HCT116 (cell line): ENCODE results near the gene CDK5R1. TPM values are rescaled to one million over a fixed set of nuclear protein-coding genes. Genes with fewer than 3 reads are reported as not detected.

Source experiments
- ATAC-seq: fragments of 200-7000 bp; cut with Tn5 transposase; 2 replicates; pipeline ENCODE4 v1.9.1; 2020; ENCODE audit warnings: mild to moderate bottlenecking, moderate library complexity
- BruUV-seq: library from RNA; stranded (reverse); fragments of 400-500 nt; replicated peaks from 2 replicates; lab custom pipeline; 2021; lab: Mats Ljungman, UMichigan
- CTCF ChIA-PET: fragments of 300-600 bp; sonication (Branson Sonifier 250); formaldehyde crosslinking; loops from one replicate; lab custom pipeline; 2021; ENCODE audit warnings: antibody characterized with exemption; lab: Charles Lee
- POLR2A ChIA-PET: fragments of 300-600, 350-600 bp; sonication (Branson Sonifier 250); formaldehyde crosslinking; loops from one replicate; lab custom pipeline; 2021; ENCODE audit warnings: antibody characterized with exemption; lab: Charles Lee
- RAD21 ChIA-PET, 2 experiments: fragments of 300-600 bp; sonication (Branson Sonifier 250); formaldehyde crosslinking; loops; one replicate each; lab custom pipeline; 2023; ENCODE audit warnings: low total read pairs in 2 of 2; ENCODE audit not compliant: uncharacterized antibody in 2 of 2, unreplicated experiment in 2 of 2, low non-redundant PET in 1 of 2; lab: Charles Lee
- DNase-seq: peaks from one replicate; pipeline ENCODE4 v3.0.0-alpha.2; 2010; ENCODE audit warnings: low read depth, low spot score
- H2AFZ ChIP-seq: fragments of 200-600 bp; shearing (Covaris generic), sonication (generic); 2 replicates; pipeline ENCODE4 v1.6.1; 2017; ENCODE audit warnings: low read depth, mixed run types, mixed read lengths, antibody characterized with exemption, low read length; ENCODE audit not compliant: poor library complexity, severe bottlenecking
- H3K27ac ChIP-seq: 2 replicates; pipeline ENCODE4 v1.5.1; 2012; ENCODE audit warnings: low read depth, low read length
- H3K27me3 ChIP-seq: fragments of 200-600 bp; sonication (generic); 2 replicates; pipeline ENCODE4 v1.6.1; 2016; ENCODE audit warnings: mixed run types, low read length, mixed read lengths; ENCODE audit not compliant: insufficient read depth
- H3K36me3 ChIP-seq, 2 experiments: fragments of 200-500 bp in 1 of 2; fragments of 200-600 bp in 1 of 2; sonication (Bioruptor generic) in 1 of 2; sonication (generic) in 1 of 2; 2 replicates each; pipeline versions ENCODE4 v1.5.1 to v1.6.1; 2014 to 2016; ENCODE audit warnings: low read length in 2 of 2, inconsistent platforms in 1 of 2, mixed read lengths in 1 of 2, mixed run types in 1 of 2; ENCODE audit not compliant: insufficient read depth in 2 of 2, control insufficient read depth in 1 of 2
- H3K4me1 ChIP-seq, 2 experiments: fragments of 200-600 bp in 1 of 2; sonication (generic) in 1 of 2; 2 replicates each; pipeline versions ENCODE4 v1.5.1 to v1.6.1; 2012 to 2017; ENCODE audit warnings: low read length in 2 of 2, inconsistent platforms in 1 of 2, mild to moderate bottlenecking in 1 of 2, mixed read lengths in 1 of 2, mixed run types in 1 of 2, moderate library complexity in 1 of 2; ENCODE audit not compliant: insufficient read depth in 2 of 2, control insufficient read depth in 1 of 2
- H3K4me2 ChIP-seq: fragments of 200-600 bp; sonication (generic); 2 replicates; pipeline ENCODE4 v1.6.1; 2017; ENCODE audit warnings: mixed run types, low read length, mixed read lengths
- H3K4me3 ChIP-seq, 2 experiments: fragments of 200-600 bp in 1 of 2; sonication (generic) in 1 of 2; replicated peaks in 1 of 2; 2 replicates each; pipeline ENCODE4 v1.5.1; 2011 to 2016; ENCODE audit warnings: low read length in 2 of 2, control low read depth in 1 of 2, low read depth in 1 of 2, mild to moderate bottlenecking in 1 of 2, mixed read lengths in 1 of 2, mixed run types in 1 of 2
- H3K79me2 ChIP-seq: fragments of 200-600 bp; sonication (generic); 2 replicates; pipeline ENCODE4 v1.6.1; 2017; ENCODE audit warnings: mild to moderate bottlenecking, mixed run types, low read length, moderate library complexity, mixed read lengths; ENCODE audit not compliant: insufficient read depth
- H3K9ac ChIP-seq: fragments of 200-600 bp; sonication (generic); 2 replicates; pipeline ENCODE4 v1.6.1; 2016; ENCODE audit warnings: low read length, mixed read lengths
- H3K9me2 ChIP-seq: fragments of 200-600 bp; sonication (generic), shearing (Covaris generic); 2 replicates; pipeline ENCODE4 v1.6.1; 2017; ENCODE audit warnings: mixed run types, mild to moderate bottlenecking, moderate library complexity; ENCODE audit not compliant: insufficient read depth
- H3K9me3 ChIP-seq, 2 experiments: fragments of 200-500 bp in 1 of 2; fragments of 200-600 bp in 1 of 2; sonication (Bioruptor generic) in 1 of 2; sonication (generic) in 1 of 2; 2 replicates each; pipeline ENCODE4 v1.6.1; 2014 to 2017; ENCODE audit warnings: low read length in 2 of 2, mixed read lengths in 2 of 2, inconsistent platforms in 1 of 2, low read depth in 1 of 2, mild to moderate bottlenecking in 1 of 2, mixed run types in 1 of 2, moderate library complexity in 1 of 2; ENCODE audit not compliant: control insufficient read depth in 1 of 2, insufficient read depth in 1 of 2
- H4K20me1 ChIP-seq: fragments of 200-600 bp; sonication (generic), shearing (Covaris generic); 2 replicates; pipeline ENCODE4 v1.6.1; 2017; ENCODE audit warnings: mixed run types, mild to moderate bottlenecking, moderate library complexity; ENCODE audit not compliant: insufficient read depth
- ELF1 ChIP-seq: IDR thresholded peaks from 2 replicates; pipeline ENCODE4 v1.6.1; 2012; ENCODE audit warnings: low read depth, borderline replicate concordance
- FOSL1 ChIP-seq: IDR thresholded peaks from 2 replicates; pipeline ENCODE4 v1.6.1; 2012; ENCODE audit warnings: low read depth
- POLR2A ChIP-seq: IDR thresholded peaks from 2 replicates; pipeline ENCODE4 v1.7.0; 2011; ENCODE audit warnings: borderline replicate concordance; ENCODE audit not compliant: insufficient read depth, insufficient read length; ENCODE audit errors: extremely low read depth
- POLR2AphosphoS5 ChIP-seq: IDR thresholded peaks from 2 replicates; pipeline ENCODE4 v1.6.1; 2011; ENCODE audit warnings: mild to moderate bottlenecking, low read depth, low read length, moderate library complexity
- YY1 ChIP-seq: IDR thresholded peaks from 2 replicates; pipeline ENCODE4 v1.6.1; 2011; ENCODE audit warnings: low read length, low read depth, moderate library complexity, mild to moderate bottlenecking; ENCODE audit not compliant: insufficient replicate concordance; ENCODE audit errors: extremely low read depth
- ZFX ChIP-seq: fragments of 450-650 bp; IDR thresholded peaks from 2 replicates; pipeline ENCODE4 v1.6.1; 2017
- intact Hi-C: fragments of 100-400 bp; cut with micrococcal nuclease; formaldehyde crosslinking; loops from 2 replicates; pipeline ENCODE4 v1.10.0; 2022
- total RNA-seq: library from RNA; stranded (reverse); gene quantifications from one replicate; pipeline ENCODE4 v1.2.1, GENCODE V29; 2021; ENCODE audit not compliant: unreplicated experiment
- TF ChIP-seq, protein P1 (sequence below): IDR thresholded peaks from 2 replicates; pipeline ENCODE4 v1.6.1; 2012
- TF ChIP-seq, protein P2 (sequence below): IDR thresholded peaks from 2 replicates; pipeline ENCODE4 v1.6.1; 2012; ENCODE audit warnings: low read depth
- TF ChIP-seq, protein P3 (sequence below): IDR thresholded peaks from 2 replicates; pipeline ENCODE4 v1.6.1; 2012
- TF ChIP-seq, protein P4 (sequence below): IDR thresholded peaks from 2 replicates; pipeline ENCODE4 v1.6.1; 2011; ENCODE audit warnings: mild to moderate bottlenecking, low read length, moderate library complexity; ENCODE audit not compliant: insufficient replicate concordance; ENCODE audit errors: extremely low read depth

The CDK5R1 gene
- total RNA-seq, 1 experiment from 2014 or later, result 5.4 TPM

DNA sequence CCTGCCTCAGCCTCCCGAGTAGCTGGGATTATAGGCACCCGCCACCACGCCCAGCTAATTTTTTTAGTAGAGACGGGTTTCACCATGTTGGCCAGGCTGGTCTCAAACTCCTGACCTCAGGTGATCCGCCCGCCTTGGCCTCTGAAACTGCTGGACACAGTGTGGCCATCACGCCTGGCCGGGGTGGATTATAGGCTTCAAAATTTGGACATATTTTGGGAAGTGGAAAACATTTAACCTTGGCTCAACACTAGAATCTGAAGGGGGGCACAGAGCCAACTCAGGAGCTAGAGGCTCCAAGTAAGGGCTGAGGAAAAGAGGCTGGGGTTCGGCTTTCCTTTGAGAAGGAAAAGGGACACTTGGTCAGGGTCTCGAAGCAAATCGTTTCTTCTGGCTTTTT is 2.2 kb upstream of the CDK5R1 start:
- Histone ChIP-seq H3K9me2 (no peaks in the 10 kb centered on the region), H2AFZ (no peak overlapping the region), H3K27ac (no peak overlapping the region), H3K27me3 (no peaks in the 10 kb centered on the region), H3K9me3 (no peaks in the 10 kb centered on the region), H3K4me1 (peaks cover 6 to 18% of the 10 kb centered on the region in 2 experiments), H4K20me1 (no peaks in the 10 kb centered on the region), H3K4me3 (no peak overlapping the region), H3K9ac (no peak overlapping the region), H3K79me2 (no peaks in the 10 kb centered on the region), H3K4me2 (no peak overlapping the region), H3K36me3 (peaks cover 25 to 31% of the 10 kb centered on the region in 2 experiments; a peak in 3 of 4 replicates)
- POLR2A ChIA-PET, result no interaction called here
- CTCF ChIA-PET, result interaction anchor here (0.7 to 2.5 kb wide), 3 partner anchors 11 to 46 kb away, joined by 3 to 9 read pairs (median 4); no protein-coding TSS in a partner anchor
- ATAC-seq (no peak), DNase-seq (no peak)
- TF ChIP-seq POLR2A, result no peak
- no peak for TF ChIP-seq POLR2AphosphoS5
- TF ChIP-seq FOSL1, result no peak
- no peak for TF ChIP-seq ELF1
- TF ChIP-seq, protein P1, sequence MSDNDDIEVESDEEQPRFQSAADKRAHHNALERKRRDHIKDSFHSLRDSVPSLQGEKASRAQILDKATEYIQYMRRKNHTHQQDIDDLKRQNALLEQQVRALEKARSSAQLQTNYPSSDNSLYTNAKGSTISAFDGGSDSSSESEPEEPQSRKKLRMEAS, result no peak
- TF ChIP-seq YY1, result no peak
- TF ChIP-seq, protein P2, sequence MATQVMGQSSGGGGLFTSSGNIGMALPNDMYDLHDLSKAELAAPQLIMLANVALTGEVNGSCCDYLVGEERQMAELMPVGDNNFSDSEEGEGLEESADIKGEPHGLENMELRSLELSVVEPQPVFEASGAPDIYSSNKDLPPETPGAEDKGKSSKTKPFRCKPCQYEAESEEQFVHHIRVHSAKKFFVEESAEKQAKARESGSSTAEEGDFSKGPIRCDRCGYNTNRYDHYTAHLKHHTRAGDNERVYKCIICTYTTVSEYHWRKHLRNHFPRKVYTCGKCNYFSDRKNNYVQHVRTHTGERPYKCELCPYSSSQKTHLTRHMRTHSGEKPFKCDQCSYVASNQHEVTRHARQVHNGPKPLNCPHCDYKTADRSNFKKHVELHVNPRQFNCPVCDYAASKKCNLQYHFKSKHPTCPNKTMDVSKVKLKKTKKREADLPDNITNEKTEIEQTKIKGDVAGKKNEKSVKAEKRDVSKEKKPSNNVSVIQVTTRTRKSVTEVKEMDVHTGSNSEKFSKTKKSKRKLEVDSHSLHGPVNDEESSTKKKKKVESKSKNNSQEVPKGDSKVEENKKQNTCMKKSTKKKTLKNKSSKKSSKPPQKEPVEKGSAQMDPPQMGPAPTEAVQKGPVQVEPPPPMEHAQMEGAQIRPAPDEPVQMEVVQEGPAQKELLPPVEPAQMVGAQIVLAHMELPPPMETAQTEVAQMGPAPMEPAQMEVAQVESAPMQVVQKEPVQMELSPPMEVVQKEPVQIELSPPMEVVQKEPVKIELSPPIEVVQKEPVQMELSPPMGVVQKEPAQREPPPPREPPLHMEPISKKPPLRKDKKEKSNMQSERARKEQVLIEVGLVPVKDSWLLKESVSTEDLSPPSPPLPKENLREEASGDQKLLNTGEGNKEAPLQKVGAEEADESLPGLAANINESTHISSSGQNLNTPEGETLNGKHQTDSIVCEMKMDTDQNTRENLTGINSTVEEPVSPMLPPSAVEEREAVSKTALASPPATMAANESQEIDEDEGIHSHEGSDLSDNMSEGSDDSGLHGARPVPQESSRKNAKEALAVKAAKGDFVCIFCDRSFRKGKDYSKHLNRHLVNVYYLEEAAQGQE, result no peak
- TF ChIP-seq, protein P3, sequence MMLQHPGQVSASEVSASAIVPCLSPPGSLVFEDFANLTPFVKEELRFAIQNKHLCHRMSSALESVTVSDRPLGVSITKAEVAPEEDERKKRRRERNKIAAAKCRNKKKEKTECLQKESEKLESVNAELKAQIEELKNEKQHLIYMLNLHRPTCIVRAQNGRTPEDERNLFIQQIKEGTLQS, result no peak
- TF ChIP-seq ZFX, result no peak
- TF ChIP-seq, protein P4, sequence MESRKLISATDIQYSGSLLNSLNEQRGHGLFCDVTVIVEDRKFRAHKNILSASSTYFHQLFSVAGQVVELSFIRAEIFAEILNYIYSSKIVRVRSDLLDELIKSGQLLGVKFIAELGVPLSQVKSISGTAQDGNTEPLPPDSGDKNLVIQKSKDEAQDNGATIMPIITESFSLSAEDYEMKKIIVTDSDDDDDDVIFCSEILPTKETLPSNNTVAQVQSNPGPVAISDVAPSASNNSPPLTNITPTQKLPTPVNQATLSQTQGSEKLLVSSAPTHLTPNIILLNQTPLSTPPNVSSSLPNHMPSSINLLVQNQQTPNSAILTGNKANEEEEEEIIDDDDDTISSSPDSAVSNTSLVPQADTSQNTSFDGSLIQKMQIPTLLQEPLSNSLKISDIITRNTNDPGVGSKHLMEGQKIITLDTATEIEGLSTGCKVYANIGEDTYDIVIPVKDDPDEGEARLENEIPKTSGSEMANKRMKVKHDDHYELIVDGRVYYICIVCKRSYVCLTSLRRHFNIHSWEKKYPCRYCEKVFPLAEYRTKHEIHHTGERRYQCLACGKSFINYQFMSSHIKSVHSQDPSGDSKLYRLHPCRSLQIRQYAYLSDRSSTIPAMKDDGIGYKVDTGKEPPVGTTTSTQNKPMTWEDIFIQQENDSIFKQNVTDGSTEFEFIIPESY, result no peak
- intact Hi-C loops, result loop anchor here (5.0 kb wide), 1 partner anchor 128 kb away; no protein-coding TSS in a partner anchor
- BruUV-seq, result no TSS peak
- RAD21 ChIA-PET, result no interaction called here
